ENCODE measurements around the gene EMC10. TPM values are rescaled to one million over a fixed set of nuclear protein-coding genes. Genes with fewer than 3 reads are reported as not detected.

Gene EMC10
- polyA plus RNA-seq, 1 of the 3 experiments (the other 2 are of a cell fraction), result 218 TPM

Other genes starting within 250 kb of the EMC10 start
- gene KCNC3, start 147.1 kb upstream of the EMC10 start, polyA plus RNA-seq (2012; rRNA removed), result 0.26 and 0.30 TPM in 2 replicates
- 0.43 and 0.76 TPM in 2 replicates for gene NAPSA, start 110.9 kb upstream of the EMC10 start, polyA plus RNA-seq (2012; rRNA removed)
- gene NR1H2, start 100.0 kb upstream of the EMC10 start, polyA plus RNA-seq (2012; rRNA removed), result 72.8 and 108 TPM in 2 replicates
- 28.6 and 33.6 TPM in 2 replicates for gene POLD1, start 92.2 kb upstream of the EMC10 start, polyA plus RNA-seq (2012; rRNA removed)
- not detected in 2 replicates for gene SPIB, start 57.6 kb upstream of the EMC10 start, polyA plus RNA-seq (2012; rRNA removed)
- gene MYBPC2, start 43.6 kb upstream of the EMC10 start, polyA plus RNA-seq (2012; rRNA removed), result not detected in 2 replicates
- 1.1 and 1.3 TPM in 2 replicates for gene GARIN5A, start 341 bp downstream of the EMC10 start, polyA plus RNA-seq (2012; rRNA removed)
- 71.5 and 81.2 TPM in 2 replicates for gene JOSD2, start 34.7 kb downstream of the EMC10 start, polyA plus RNA-seq (2012; rRNA removed)
- 0.07 and 0.32 TPM in 2 replicates for gene ASPDH, start 37.4 kb downstream of the EMC10 start, polyA plus RNA-seq (2012; rRNA removed)
- gene LRRC4B, start 91.9 kb downstream of the EMC10 start, polyA plus RNA-seq (2012; rRNA removed), result 5.4 and 6.9 TPM in 2 replicates
- 0.52 and 0.94 TPM in 2 replicates for gene SYT3, start 163.4 kb downstream of the EMC10 start, polyA plus RNA-seq (2012; rRNA removed)
- gene C19orf81, start 172.9 kb downstream of the EMC10 start, polyA plus RNA-seq (2012; rRNA removed), result 3.4 and 5.7 TPM in 2 replicates
- gene SHANK1, start 243.3 kb downstream of the EMC10 start, polyA plus RNA-seq (2012; rRNA removed), result 0.28 and 0.31 TPM in 2 replicates
- gene CLEC11A, start 246.9 kb downstream of the EMC10 start, polyA plus RNA-seq (2012; rRNA removed), result 4.4 and 5.1 TPM in 2 replicates

All from SK-N-SH (cell line).